ENCODE results near the gene CXCR6. TPM values are rescaled to one million over a fixed set of nuclear protein-coding genes. Genes with fewer than 3 reads are reported as not detected.

Gene CXCR6
- total RNA-seq, 6 experiments from 2014 or later, result not detected

DNA sequence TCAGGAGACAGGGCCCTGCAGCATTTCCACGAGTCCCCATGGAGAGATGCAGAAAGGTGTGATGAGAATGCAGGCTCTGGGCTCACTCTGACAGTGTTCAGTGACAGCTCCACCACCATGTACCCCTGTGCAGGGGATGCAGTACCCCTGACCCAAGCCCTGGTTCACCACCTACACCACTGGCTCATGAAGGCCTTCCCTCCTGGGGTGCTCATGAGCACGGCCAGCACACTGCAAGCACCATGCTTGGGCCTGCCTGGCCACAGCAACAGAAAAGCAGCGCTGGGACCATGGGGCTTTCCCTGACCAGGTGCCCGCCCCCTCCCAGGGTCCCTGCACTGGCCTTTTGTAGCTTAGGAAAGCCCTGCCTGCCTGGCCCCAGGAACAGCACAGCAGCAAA, 6.2 kb downstream of the CXCR6 start:
- peaks cover 1% of the 10 kb centered on the region; the same call in 1 of the 2 replicates for H3K27me3 Mint-ChIP-seq (ENCODE audit: insufficient read depth)
- no peaks in the 10 kb centered on the region for H3K9me3 Mint-ChIP-seq
- no peak overlapping the region for H3K27ac Mint-ChIP-seq
- H3K36me3 Mint-ChIP-seq (ENCODE audit: low read depth), result peaks cover 59% of the 10 kb centered on the region
- TF ChIP-seq, protein P1, sequence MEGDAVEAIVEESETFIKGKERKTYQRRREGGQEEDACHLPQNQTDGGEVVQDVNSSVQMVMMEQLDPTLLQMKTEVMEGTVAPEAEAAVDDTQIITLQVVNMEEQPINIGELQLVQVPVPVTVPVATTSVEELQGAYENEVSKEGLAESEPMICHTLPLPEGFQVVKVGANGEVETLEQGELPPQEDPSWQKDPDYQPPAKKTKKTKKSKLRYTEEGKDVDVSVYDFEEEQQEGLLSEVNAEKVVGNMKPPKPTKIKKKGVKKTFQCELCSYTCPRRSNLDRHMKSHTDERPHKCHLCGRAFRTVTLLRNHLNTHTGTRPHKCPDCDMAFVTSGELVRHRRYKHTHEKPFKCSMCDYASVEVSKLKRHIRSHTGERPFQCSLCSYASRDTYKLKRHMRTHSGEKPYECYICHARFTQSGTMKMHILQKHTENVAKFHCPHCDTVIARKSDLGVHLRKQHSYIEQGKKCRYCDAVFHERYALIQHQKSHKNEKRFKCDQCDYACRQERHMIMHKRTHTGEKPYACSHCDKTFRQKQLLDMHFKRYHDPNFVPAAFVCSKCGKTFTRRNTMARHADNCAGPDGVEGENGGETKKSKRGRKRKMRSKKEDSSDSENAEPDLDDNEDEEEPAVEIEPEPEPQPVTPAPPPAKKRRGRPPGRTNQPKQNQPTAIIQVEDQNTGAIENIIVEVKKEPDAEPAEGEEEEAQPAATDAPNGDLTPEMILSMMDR (IDR thresholded peaks at IDR 0.05), result no peak
- H3K4me3 Mint-ChIP-seq, result no peak overlapping the region
- DNase-seq, result no peak
- H3K4me1 Mint-ChIP-seq (ENCODE audit: low read depth), result peaks cover 44% of the 10 kb centered on the region

DNA sequence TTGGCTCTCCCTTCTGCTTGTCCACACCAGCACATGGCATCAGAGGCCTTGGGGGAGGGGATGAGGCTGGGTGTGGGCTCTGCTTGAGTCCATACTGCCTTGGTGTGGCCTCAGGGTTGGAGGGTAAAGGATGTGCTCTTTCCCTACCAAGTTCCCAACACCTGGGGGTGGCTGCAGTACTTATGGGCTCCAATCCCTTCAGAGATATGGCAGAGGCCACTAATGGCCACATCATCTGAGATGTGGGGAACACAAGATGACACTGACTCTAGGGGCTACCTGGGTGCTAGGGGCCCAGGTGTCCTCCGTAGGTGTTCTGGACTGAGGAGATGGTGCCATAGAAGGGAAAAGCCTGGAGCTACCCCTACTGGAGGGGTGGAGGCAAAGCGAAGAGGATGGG, 6.9 kb downstream of the CXCR6 start:
- H3K27me3 Mint-ChIP-seq (ENCODE audit: insufficient read depth), result peaks cover 1% of the 10 kb centered on the region; the same call in 1 of the 2 replicates
- H3K4me1 Mint-ChIP-seq (ENCODE audit: low read depth), result peaks cover 44% of the 10 kb centered on the region
- no peak overlapping the region for H3K27ac Mint-ChIP-seq
- H3K36me3 Mint-ChIP-seq (ENCODE audit: low read depth), result peaks cover 62% of the 10 kb centered on the region
- TF ChIP-seq, protein P1 (IDR thresholded peaks at IDR 0.05), result no peak
- DNase-seq, result no peak
- no peak overlapping the region for H3K4me3 Mint-ChIP-seq
- no peaks in the 10 kb centered on the region for H3K9me3 Mint-ChIP-seq

DNA sequence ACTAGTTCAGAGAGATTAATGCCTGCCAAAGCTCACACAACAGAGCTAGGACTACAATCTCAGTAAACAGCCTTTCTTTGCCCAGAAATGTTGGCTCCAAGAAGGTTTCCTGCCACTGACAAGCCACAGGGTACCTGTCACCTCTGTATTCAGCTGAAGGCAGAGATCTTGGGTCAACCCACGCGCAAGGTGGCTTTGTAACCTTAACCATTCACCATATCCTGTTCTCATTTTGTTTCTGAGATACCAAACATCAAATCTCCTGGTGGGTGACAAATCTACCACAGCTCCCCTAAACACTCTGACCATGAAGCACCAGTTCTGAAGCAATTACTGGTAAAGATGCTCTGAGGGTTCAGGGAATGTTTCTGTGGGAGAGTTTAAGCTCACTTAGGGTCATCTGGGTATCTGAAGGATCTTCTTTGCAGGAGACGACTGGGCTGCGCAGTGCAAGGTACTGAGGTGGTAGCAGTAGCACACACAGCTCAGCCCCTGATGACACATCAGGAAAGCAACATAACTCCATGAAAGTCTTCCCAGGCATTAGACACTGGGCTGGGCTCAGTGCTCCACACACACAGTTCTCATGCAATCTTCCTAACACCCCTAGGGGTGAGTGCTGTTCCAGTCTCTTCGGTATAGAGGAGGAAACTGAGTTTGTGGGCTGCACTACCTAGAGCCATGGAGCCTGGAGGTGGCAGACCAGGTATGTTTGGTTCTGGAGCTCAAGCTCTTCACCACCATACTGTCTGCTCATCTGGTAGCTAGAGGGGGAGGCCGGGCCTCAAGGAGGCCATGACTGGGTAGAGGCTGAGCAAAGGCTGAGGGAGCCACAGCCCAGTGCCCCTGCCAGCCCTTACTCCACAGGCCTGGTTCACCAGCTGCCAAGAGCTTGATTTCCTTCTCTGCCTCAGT, 7.7 kb downstream of the CXCR6 start:
- H3K9me3 Mint-ChIP-seq, result no peaks in the 10 kb centered on the region
- no peak for DNase-seq
- H3K4me1 Mint-ChIP-seq (ENCODE audit: low read depth), result peaks cover 42% of the 10 kb centered on the region
- H3K4me3 Mint-ChIP-seq, result no peak overlapping the region
- peaks cover 62% of the 10 kb centered on the region for H3K36me3 Mint-ChIP-seq (ENCODE audit: low read depth)
- H3K27ac Mint-ChIP-seq, result no peak overlapping the region
- TF ChIP-seq, protein P1 (IDR thresholded peaks at IDR 0.05), result no peak
- H3K27me3 Mint-ChIP-seq (ENCODE audit: insufficient read depth), result no peaks in the 10 kb centered on the region; the same call in 1 of the 2 replicates

DNA sequence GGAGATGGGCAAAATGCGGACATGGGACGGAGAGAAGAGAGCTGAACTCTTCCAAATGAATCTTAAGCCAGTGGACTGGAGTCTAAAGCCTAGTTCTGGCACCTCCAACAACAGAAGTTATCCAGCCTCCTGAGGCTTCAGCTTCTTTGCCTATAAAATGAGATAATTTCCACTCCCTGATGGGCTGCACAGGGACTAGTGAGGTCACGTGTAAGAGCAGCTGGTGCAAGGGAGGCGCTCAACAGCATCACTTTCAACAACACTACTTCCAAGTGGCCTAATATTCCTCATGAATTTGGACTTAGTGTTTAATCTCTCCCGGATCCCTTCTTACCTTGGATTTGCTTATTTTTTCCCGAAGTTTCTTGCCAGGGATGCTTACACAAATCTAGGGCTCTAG, 8.7 kb downstream of the CXCR6 start:
- TF ChIP-seq, protein P1 (IDR thresholded peaks at IDR 0.05), result no peak
- H3K9me3 Mint-ChIP-seq, result no peaks in the 10 kb centered on the region
- H3K36me3 Mint-ChIP-seq (ENCODE audit: low read depth), result peaks cover 57% of the 10 kb centered on the region
- H3K27ac Mint-ChIP-seq, result no peak overlapping the region
- H3K4me1 Mint-ChIP-seq (ENCODE audit: low read depth), result peaks cover 32% of the 10 kb centered on the region
- H3K27me3 Mint-ChIP-seq (ENCODE audit: insufficient read depth), result no peaks in the 10 kb centered on the region; the same call in 1 of the 2 replicates
- no peak overlapping the region for H3K4me3 Mint-ChIP-seq
- DNase-seq, result no peak

DNA sequence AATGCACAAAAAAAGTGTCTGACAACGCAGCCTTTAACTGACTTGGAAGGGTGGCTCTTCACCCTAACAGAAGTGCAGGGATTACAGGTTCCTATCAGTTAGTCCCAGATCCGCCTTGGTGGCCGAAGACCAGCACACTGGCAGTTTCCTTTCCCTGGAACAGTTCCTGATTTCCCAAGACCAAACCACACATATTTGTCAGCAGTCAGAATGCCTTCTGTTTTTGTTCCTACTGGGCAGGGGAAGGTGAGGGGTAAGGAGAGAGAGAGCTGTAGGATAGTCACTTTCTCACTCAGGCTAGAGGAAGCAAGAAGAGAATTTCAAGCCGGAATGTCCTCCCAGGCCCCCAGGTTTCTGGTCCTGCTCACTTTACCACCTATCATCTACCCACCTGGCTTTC, 9.2 kb downstream of the CXCR6 start:
- H3K36me3 Mint-ChIP-seq (ENCODE audit: low read depth), result peaks cover 55% of the 10 kb centered on the region
- peaks cover 27% of the 10 kb centered on the region for H3K4me1 Mint-ChIP-seq (ENCODE audit: low read depth)
- no peak overlapping the region for H3K4me3 Mint-ChIP-seq
- H3K27ac Mint-ChIP-seq, result no peak overlapping the region
- H3K27me3 Mint-ChIP-seq (ENCODE audit: insufficient read depth), result no peaks in the 10 kb centered on the region; the same call in 1 of the 2 replicates
- no peaks in the 10 kb centered on the region for H3K9me3 Mint-ChIP-seq
- no peak for DNase-seq
- TF ChIP-seq, protein P1 (IDR thresholded peaks at IDR 0.05), result no peak

All from HFFc6 (cell line).